ENCODE measurements around the gene MAN2B1.

The MAN2B1 gene

DNA sequence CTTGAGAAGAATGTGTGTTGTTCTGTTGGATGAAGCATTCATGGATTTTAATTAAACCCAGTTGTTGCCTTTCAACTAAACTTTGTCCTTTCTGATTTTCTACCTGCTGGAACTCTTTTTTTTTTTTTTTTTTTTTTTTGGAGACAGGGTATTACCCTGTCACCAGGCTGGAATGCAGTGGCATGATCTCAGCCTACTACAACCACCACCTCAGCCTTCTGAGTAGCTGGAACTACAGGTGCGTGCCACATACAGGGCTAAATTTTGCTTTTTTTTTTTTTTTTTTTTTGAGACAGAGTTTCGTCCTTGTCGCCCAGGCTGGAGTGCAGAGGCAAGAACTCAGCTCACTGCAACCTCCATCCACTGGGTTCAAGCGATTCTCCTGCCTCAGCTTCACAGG lies 48.9 kb downstream of the MAN2B1 start:
- DNase-seq (ENCODE audit: low spot score): no peak

- peak; percentile 90 for DNase-seq (ENCODE audit: low spot score)
Observed at GRCh38 chr19:12611361-12611699, 55.2 kb downstream of the MAN2B1 start.

DNA sequence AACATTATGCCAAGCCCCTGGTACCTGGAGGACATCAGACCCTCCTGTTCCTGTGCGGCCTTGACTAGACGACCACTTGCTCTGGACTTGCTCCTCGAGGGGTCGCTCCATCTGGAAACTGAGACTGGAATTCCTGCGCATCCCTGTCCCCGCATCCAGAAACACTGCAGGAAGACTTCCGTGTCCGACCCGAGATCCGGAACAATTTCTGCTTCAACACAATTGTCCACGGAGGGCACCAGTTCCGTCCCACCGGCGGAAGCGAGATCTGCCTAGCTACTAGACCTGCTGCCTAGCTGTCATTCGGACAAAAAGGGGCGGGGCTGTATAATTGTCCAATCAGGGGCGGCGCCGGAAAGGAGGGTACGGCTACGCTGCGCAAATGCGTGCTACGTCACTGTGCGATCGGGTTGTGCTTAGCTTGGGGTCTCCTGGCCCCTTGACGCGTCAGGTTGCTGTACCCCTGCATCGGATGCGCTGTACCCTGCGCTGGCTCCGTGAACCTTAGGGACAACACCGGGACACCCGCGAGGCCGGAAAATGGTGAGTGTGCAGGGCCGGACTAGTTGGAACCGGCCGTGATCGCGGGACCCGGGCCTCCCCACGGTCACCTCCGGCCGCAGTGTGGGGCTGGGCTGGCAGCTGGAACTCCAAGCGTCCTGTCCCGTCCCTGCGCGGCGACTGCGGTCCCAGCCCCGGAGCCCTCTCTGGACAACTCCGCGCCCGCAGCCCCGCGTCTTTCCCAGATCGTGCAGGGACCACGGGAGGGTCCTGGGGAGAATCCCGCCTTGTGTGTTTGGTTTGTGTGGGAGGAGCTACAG lies 55.8 kb downstream of the MAN2B1 start, which contains the start of the genes ZNF490 and ZNF791:
ZNF490 (minus strand) TSS at position 274 of the 821 bp plus-strand sequence; CDS start at position 141, 133 bp downstream.
ZNF791 (plus strand) TSS at position 381 of the 821 bp plus-strand sequence; CDS start at position 541, 160 bp downstream.
- DNase-seq (ENCODE audit: low spot score): peak; percentile 98

GRCh38 chr19:12607631-12608030 lies 58.9 kb downstream of the MAN2B1 start:
- no peak for DNase-seq (ENCODE audit: low spot score)

- no peak for DNase-seq (ENCODE audit: low spot score)
Observed at GRCh38 chr19:12606796-12607195, 59.7 kb downstream of the MAN2B1 start.

DNA sequence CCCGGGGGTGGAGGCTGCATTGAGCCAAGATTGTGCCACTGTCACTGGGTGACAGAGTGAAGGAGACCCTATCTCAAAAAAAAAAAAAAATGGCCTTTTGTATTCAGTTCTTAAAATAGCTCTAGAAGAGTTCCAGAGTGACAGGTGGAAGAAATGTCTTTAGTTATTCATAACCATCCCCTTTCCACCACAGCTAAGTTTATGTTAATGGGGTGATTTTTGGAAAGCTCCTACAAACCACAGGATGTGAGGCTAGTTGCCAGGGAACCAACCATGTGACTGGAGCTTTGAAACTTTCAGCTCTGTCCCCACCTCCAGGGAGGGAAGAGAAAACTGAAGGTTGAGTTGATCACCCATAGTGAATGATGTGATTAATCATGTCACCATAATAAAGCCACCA lies 62.8 kb downstream of the MAN2B1 start:
- no peak for DNase-seq (ENCODE audit: low spot score)

DNA sequence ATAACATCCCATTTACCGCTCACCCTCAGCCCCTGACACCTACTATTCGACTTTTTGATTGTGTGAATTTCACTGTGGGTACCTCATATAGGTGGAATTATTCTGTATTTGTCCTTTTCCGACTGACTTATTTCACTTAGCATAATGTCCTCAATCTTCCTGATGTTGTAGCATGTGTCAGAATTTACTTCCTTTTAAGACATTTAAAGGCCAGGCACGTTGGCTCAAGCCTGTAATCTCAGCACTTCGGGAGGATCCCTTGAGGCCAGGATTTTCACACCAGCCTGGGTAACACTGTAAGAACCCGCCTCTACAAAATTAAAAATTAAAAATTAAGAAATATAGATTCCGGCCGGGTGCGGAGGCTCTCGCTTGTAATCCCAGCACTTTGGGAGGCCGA lies 68.9 kb downstream of the MAN2B1 start:
- DNase-seq (ENCODE audit: low spot score): no peak

DNA sequence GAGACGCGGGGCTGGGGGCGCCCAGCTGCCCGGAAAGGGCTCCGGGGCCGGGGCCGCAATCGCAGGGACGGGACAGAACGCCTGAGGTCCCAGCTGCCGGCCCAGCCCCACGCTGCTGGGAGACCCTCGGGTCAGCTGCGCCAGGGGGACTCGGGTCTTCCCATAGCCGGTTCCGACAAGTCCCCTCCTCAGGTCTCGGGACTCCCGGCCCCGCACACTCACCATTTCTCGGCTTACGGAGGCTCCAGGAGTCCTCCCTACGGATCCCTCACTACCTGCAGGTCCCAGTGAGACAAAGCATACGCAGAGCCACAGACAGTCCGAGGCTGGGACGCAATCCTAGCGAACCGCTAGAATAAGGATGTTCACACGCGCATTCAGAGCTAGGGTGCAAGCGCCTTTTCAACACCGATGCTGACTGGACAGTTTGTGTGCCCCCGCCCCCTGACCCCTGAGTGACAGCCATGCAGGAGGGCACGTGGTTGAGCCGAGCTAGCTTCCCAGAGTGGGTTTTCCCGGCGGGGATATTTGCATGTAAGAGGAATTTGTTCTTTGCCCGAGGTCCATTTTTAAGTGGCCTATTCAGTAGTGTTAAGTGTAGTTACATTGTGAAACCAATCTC lies 69.5 kb downstream of the MAN2B1 start:
- DNase-seq (ENCODE audit: low spot score): no peak
